GM12864 (cell line): ENCODE data around the gene SEC22A.

ENCODE experiments used
- DNase-seq: peaks from one replicate; pipeline ENCODE4 v3.0.0-alpha.2; 2011; ENCODE audit warnings: low read depth
- H3K4me3 ChIP-seq: 2 replicates; pipeline ENCODE4 v1.5.1; 2011; ENCODE audit warnings: mild to moderate bottlenecking, low read depth, low read length, control low read depth
- TF ChIP-seq, protein P1 (sequence below): IDR thresholded peaks from 2 replicates; pipeline ENCODE4 v1.5.1; 2011; ENCODE audit warnings: low read depth, mild to moderate bottlenecking, moderate library complexity, low read length, control low read depth, inconsistent platforms; ENCODE audit errors: missing control alignments

The SEC22A gene

DNA sequence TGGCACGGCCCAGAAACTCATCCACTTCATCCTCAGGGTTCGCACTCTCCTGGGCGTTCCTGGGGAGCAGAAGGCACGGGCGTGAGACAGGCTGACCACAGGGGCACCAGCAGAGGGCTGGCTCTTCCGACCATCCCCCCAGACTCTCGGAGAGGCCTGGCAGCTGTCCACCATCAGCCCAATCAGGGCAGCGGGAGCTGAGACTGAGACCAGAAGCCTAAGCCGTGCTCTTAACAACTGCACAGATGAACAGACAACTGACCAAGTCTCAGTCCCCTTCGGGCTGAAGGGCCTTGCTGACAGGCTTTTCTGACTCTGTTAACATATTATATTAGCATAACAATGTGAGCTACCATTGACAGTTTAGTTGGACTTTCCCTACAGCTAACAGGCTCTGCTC is 118.0 kb downstream of the SEC22A start:
- no peak for DNase-seq
- H3K4me3 ChIP-seq = no peak overlapping the region
- TF ChIP-seq, protein P1, sequence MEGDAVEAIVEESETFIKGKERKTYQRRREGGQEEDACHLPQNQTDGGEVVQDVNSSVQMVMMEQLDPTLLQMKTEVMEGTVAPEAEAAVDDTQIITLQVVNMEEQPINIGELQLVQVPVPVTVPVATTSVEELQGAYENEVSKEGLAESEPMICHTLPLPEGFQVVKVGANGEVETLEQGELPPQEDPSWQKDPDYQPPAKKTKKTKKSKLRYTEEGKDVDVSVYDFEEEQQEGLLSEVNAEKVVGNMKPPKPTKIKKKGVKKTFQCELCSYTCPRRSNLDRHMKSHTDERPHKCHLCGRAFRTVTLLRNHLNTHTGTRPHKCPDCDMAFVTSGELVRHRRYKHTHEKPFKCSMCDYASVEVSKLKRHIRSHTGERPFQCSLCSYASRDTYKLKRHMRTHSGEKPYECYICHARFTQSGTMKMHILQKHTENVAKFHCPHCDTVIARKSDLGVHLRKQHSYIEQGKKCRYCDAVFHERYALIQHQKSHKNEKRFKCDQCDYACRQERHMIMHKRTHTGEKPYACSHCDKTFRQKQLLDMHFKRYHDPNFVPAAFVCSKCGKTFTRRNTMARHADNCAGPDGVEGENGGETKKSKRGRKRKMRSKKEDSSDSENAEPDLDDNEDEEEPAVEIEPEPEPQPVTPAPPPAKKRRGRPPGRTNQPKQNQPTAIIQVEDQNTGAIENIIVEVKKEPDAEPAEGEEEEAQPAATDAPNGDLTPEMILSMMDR = no peak

DNA sequence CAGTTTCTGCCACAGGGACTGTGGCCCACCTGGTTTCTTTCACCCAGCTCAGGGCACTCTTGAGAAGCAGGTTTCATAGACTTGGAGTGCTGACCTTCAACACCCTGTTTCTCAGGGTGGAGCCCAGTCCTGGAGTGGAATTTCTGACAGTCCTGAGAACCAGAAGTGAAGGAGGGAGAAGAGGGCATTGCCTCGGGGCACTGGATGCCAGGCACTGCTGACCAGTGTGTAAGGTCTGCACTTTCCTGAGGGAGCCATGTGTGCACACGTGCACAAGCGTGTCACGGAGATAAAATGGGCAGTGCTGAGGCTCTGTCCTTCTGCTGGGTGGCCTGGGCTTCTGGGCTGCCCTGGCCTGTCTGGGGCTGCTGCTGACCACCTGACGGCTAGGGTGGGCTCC is 118.5 kb downstream of the SEC22A start:
- no peak for DNase-seq
- no peak overlapping the region for H3K4me3 ChIP-seq
- TF ChIP-seq, protein P1 = no peak

DNA sequence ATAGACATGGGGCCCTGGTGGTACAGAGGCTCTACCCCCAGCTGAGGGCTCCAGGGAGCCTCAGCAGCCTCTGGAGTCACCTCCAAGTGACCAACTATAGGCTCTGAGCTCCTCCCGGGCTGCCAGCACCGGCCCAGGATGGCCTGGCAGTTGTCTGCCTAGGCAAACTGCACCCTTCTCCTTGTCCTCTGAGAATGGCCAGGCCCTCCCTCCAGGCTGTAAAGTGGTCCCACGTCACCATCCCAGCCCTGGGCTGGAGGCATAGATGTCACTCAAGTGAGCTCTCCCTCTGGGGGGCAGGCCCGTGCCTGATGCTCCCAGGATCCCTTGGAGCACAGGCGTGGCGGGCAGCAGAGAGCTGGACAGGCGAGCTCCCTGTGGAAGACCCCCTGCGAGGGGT is 120.1 kb downstream of the SEC22A start:
- no peak for DNase-seq
- no peak overlapping the region for H3K4me3 ChIP-seq

DNA sequence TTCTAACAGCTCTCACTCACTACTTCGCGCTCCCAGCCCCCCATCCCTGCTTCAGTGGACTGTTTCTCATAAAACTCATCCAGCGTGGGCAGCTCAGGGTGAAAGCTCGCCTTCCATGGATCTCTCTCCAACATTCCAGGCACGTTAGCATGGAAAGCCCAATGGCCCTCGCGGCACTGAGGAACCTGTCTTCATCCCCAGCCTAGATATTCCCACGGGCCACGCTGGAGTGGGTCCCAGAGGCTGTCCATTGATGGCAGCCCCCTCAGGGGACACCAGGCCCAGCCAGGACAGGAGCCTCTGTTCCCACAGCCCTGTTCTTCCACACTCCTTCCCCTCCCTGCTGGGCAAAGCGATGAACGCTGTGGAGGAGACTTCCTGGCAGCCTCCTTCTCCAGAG is 121.1 kb downstream of the SEC22A start:
- DNase-seq = no peak
- H3K4me3 ChIP-seq = no peak overlapping the region
- TF ChIP-seq, protein P1 = no peak

More for the DNA sequence above, 120.1 kb downstream of the SEC22A start:
- TF ChIP-seq, protein P1 = no peak
